ENCODE measurements around the gene CATSPERE. TPM values are rescaled to one million over a fixed set of nuclear protein-coding genes. Genes with fewer than 3 reads are reported as not detected.

CATSPERE gene
- total RNA-seq, 1 donor from 2014 or later = 1.1 TPM

- H2AFZ ChIP-seq (ENCODE audit: low read depth, low read length) = peak overlapping the region; percentile 58
- no peak for TF ChIP-seq EZH2 (IDR thresholded peaks at IDR 0.05; ENCODE audit: insufficient read depth, low read length)
- peak; percentile 39 for TF ChIP-seq CTCF (IDR thresholded peaks at IDR 0.05; ENCODE audit: insufficient read depth, low read depth, low read length)
- peak overlapping the region; percentile 97 for H3K9ac ChIP-seq (ENCODE audit: low read length)
- peaks cover 43% of the 10 kb centered on the region for H3K79me2 ChIP-seq (ENCODE audit: insufficient read depth, low read length)
- Mint-ChIP-seq H3K27me3 (ENCODE audit: low read depth, unreplicated experiment) (no peaks in the 10 kb centered on the region), H3K4me1 (ENCODE audit: low read depth, unreplicated experiment) (peaks cover 27% of the 10 kb centered on the region), H3K9me3 (ENCODE audit: unreplicated experiment) (no peaks in the 10 kb centered on the region), H3K27ac (ENCODE audit: unreplicated experiment) (peak overlapping the region; percentile 54), H3K4me3 (ENCODE audit: unreplicated experiment) (peak overlapping the region; percentile 84), H3K36me3 (ENCODE audit: low read depth, unreplicated experiment) (peaks cover 6% of the 10 kb centered on the region)
- peaks cover 19% of the 10 kb centered on the region for H3K4me1 ChIP-seq (ENCODE audit: insufficient read depth, low read length)
- DNase-seq (ENCODE audit: low read depth) (peak; percentile 95), FAIRE-seq (peak; percentile 60)
- peak overlapping the region; percentile 81 for H3K4me2 ChIP-seq (ENCODE audit: low read length)
- no peaks in the 10 kb centered on the region for H3K27me3 ChIP-seq (ENCODE audit: insufficient read depth, low read length)
- H3K4me3 ChIP-seq (ENCODE audit: insufficient read depth, low read depth, low read length) = peak overlapping the region; percentile 53
- no peak overlapping the region for H3K27ac ChIP-seq (ENCODE audit: low read depth, low read length)
- no peaks in the 10 kb centered on the region for H3K9me3 ChIP-seq (ENCODE audit: insufficient read depth, low read depth, low read length)
- peaks cover 12% of the 10 kb centered on the region for H4K20me1 ChIP-seq (ENCODE audit: insufficient read depth, low read length)
- no peaks in the 10 kb centered on the region for H3K36me3 ChIP-seq (ENCODE audit: insufficient read depth, low read length)
Measured at GRCh38 chr1:244451951-244452795, 8.9 kb upstream of the CATSPERE start.

- Mint-ChIP-seq H3K9me3 (ENCODE audit: unreplicated experiment) (no peaks in the 10 kb centered on the region), H3K27me3 (ENCODE audit: low read depth, unreplicated experiment) (no peaks in the 10 kb centered on the region), H3K27ac (ENCODE audit: unreplicated experiment) (no peak overlapping the region), H3K4me1 (ENCODE audit: low read depth, unreplicated experiment) (peaks cover 14% of the 10 kb centered on the region), H3K36me3 (ENCODE audit: low read depth, unreplicated experiment) (peaks cover 6% of the 10 kb centered on the region), H3K4me3 (ENCODE audit: unreplicated experiment) (peak overlapping the region; percentile 77)
- TF ChIP-seq CTCF (IDR thresholded peaks at IDR 0.05; ENCODE audit: insufficient read depth, low read depth, low read length) (no peak), EZH2 (IDR thresholded peaks at IDR 0.05; ENCODE audit: insufficient read depth, low read length) (no peak)
- H4K20me1 ChIP-seq (ENCODE audit: insufficient read depth, low read length) = peaks cover 9% of the 10 kb centered on the region
- H3K27ac ChIP-seq (ENCODE audit: low read depth, low read length) = no peak overlapping the region
- H3K27me3 ChIP-seq (ENCODE audit: insufficient read depth, low read length) = no peaks in the 10 kb centered on the region
- no peak overlapping the region for H3K4me3 ChIP-seq (ENCODE audit: insufficient read depth, low read depth, low read length)
- no peak for DNase-seq (ENCODE audit: low read depth)
- H3K79me2 ChIP-seq (ENCODE audit: insufficient read depth, low read length) = peaks cover 21% of the 10 kb centered on the region
- H3K36me3 ChIP-seq (ENCODE audit: insufficient read depth, low read length) = no peaks in the 10 kb centered on the region
- H3K9ac ChIP-seq (ENCODE audit: low read length) = no peak overlapping the region
- no peak for FAIRE-seq
- H3K4me1 ChIP-seq (ENCODE audit: insufficient read depth, low read length) = peaks cover 11% of the 10 kb centered on the region
- no peak overlapping the region for H3K4me2 ChIP-seq (ENCODE audit: low read length)
- no peak overlapping the region for H2AFZ ChIP-seq (ENCODE audit: low read depth, low read length)
- H3K9me3 ChIP-seq (ENCODE audit: insufficient read depth, low read depth, low read length) = no peaks in the 10 kb centered on the region
Measured at GRCh38 chr1:244454412-244454811, 6.7 kb upstream of the CATSPERE start.

DNA sequence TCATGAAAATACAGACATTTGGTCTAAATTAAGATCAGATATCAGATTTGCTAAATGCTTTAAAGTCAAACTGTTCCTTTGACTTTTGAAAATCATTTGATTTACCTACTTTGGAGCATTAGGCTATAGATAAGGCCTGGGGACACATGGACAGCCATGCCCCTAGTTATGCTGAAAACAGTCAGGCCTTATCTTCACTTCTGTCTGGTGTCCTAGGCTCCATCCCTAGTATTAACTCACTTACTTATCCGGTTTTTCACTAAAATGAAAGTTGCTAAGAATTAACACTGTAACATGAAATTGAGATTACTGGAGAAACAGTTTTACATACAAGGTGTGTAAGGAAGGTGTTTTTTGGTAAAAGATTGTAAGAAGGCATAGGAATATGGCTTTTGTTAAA lies 4.5 kb upstream of the CATSPERE start:
- Mint-ChIP-seq H3K4me1 (ENCODE audit: low read depth, unreplicated experiment) (peaks cover 7% of the 10 kb centered on the region), H3K9me3 (ENCODE audit: unreplicated experiment) (peaks cover 9% of the 10 kb centered on the region), H3K27me3 (ENCODE audit: low read depth, unreplicated experiment) (no peaks in the 10 kb centered on the region), H3K36me3 (ENCODE audit: low read depth, unreplicated experiment) (peaks cover 17% of the 10 kb centered on the region), H3K27ac (ENCODE audit: unreplicated experiment) (no peak overlapping the region), H3K4me3 (ENCODE audit: unreplicated experiment) (no peak overlapping the region)
- TF ChIP-seq EZH2 (IDR thresholded peaks at IDR 0.05; ENCODE audit: insufficient read depth, low read length) = no peak
- TF ChIP-seq CTCF (IDR thresholded peaks at IDR 0.05; ENCODE audit: insufficient read depth, low read depth, low read length) = no peak
- no peaks in the 10 kb centered on the region for H3K79me2 ChIP-seq (ENCODE audit: insufficient read depth, low read length)
- FAIRE-seq = no peak
- no peaks in the 10 kb centered on the region for H3K27me3 ChIP-seq (ENCODE audit: insufficient read depth, low read length)
- no peaks in the 10 kb centered on the region for H3K9me3 ChIP-seq (ENCODE audit: insufficient read depth, low read depth, low read length)
- no peak overlapping the region for H3K4me2 ChIP-seq (ENCODE audit: low read length)
- no peak overlapping the region for H3K27ac ChIP-seq (ENCODE audit: low read depth, low read length)
- no peaks in the 10 kb centered on the region for H3K36me3 ChIP-seq (ENCODE audit: insufficient read depth, low read length)
- H3K4me1 ChIP-seq (ENCODE audit: insufficient read depth, low read length) = peaks cover 4% of the 10 kb centered on the region
- no peaks in the 10 kb centered on the region for H4K20me1 ChIP-seq (ENCODE audit: insufficient read depth, low read length)
- DNase-seq (ENCODE audit: low read depth) = no peak
- H3K9ac ChIP-seq (ENCODE audit: low read length) = no peak overlapping the region
- H3K4me3 ChIP-seq (ENCODE audit: insufficient read depth, low read depth, low read length) = no peak overlapping the region
- no peak overlapping the region for H2AFZ ChIP-seq (ENCODE audit: low read depth, low read length)
